Activated CD4-positive, alpha-beta T cell treated with anti-CD3 and anti-CD28 coated beads, Interleukin-2, amount 10 ng/mL, durations not matched to agents 7 days and 5 days (primary cell): ENCODE data around the gene ST3GAL4. TPM values are rescaled to one million over a fixed set of nuclear protein-coding genes. Genes with fewer than 3 reads are reported as not detected.
A peak's percentile ranks its signal among the peaks of the same experiment; 100 is the strongest.

Experiments used
- CTCF ChIA-PET: fragments of 350-600 bp; sonication (Branson Sonifier 250); formaldehyde crosslinking; loops from one replicate; lab custom pipeline; 2021; ENCODE audit warnings: antibody characterized with exemption; lab: Charles Lee
- POLR2A ChIA-PET: fragments of 350-600 bp; sonication (Branson Sonifier 250); formaldehyde crosslinking; loops from one replicate; lab custom pipeline; 2021; ENCODE audit warnings: antibody characterized with exemption; lab: Charles Lee
- DNase-seq: peaks from one replicate; pipeline ENCODE4 v3.0.0-alpha.2; 2020
- H3K27ac Mint-ChIP-seq: one replicate; pipeline ENCODE4 v1.8.0; 2021; ENCODE audit warnings: mild to moderate bottlenecking, moderate library complexity, mixed read lengths
- H3K27me3 Mint-ChIP-seq: one replicate; pipeline ENCODE4 v1.8.0; 2021; ENCODE audit warnings: mixed read lengths
- H3K36me3 Mint-ChIP-seq: one replicate; pipeline ENCODE4 v1.8.0; 2021; ENCODE audit warnings: low read depth, mixed read lengths
- H3K4me1 Mint-ChIP-seq: one replicate; pipeline ENCODE4 v1.8.0; 2021; ENCODE audit warnings: mixed read lengths
- H3K4me3 Mint-ChIP-seq: one replicate; pipeline ENCODE4 v1.8.0; 2021; ENCODE audit warnings: mild to moderate bottlenecking, moderate library complexity, mixed read lengths
- H3K9me3 Mint-ChIP-seq: one replicate; pipeline ENCODE4 v1.8.0; 2021; ENCODE audit warnings: mixed read lengths
- total RNA-seq, 2 experiments: library from RNA; stranded (reverse); gene quantifications; one replicate each; pipeline ENCODE4 v1.2.3, GENCODE V29; 2021

Gene ST3GAL4
- total RNA-seq, 2 experiments from 2014 or later, result 7.5 to 7.6 TPM

DNA sequence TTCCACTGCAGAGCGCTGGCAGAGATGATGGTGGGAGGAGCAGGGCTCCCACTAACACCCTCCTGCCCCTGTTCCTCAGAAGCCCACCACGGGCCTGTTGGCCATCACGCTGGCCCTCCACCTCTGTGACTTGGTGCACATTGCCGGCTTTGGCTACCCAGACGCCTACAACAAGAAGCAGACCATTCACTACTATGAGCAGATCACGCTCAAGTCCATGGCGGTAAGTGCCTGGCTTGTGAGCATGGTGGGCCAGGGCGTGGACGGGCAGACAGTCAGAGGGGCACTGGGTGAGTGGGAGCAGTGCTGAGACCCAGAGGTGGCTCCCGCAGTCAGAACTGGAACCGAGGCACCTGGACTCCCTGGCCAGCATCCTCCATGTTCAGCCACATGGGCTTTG, 57.9 kb downstream of the ST3GAL4 start:
- H3K27ac Mint-ChIP-seq, result no peak overlapping the region
- CTCF ChIA-PET, result no interaction called here

DNA sequence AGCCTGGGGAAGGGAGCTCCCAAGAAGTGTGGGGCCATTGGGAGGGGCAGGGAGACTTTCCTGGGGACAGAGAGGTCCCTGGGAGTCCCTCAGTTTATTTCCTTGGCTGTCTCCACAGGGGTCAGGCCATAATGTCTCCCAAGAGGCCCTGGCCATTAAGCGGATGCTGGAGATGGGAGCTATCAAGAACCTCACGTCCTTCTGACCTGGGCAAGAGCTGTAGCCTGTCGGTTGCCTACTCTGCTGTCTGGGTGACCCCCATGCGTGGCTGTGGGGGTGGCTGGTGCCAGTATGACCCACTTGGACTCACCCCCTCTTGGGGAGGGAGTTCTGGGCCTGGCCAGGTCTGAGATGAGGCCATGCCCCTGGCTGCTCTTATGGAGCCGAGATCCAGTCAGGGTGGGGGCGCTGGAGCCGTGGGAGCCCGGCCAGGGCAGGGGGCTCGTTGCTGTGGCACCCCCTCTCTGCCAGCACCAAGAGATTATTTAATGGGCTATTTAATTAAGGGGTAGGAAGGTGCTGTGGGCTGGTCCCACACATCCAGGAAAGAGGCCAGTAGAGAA, 58.4 kb downstream of the ST3GAL4 start:
- DNase-seq, result no peak
- ChIA-PET POLR2A (no interaction called here), CTCF (interaction anchor here (0.6 kb wide), 1 partner anchor 353 kb away, joined by 5 read pairs; no protein-coding TSS in a partner anchor)
- Mint-ChIP-seq H3K4me3 (no peak overlapping the region), H3K36me3 (no peaks in the 10 kb centered on the region), H3K9me3 (no peaks in the 10 kb centered on the region), H3K27ac (no peak overlapping the region), H3K4me1 (peaks cover 7% of the 10 kb centered on the region), H3K27me3 (peaks cover 8% of the 10 kb centered on the region)

More for the DNA sequence above, 57.9 kb downstream of the ST3GAL4 start:
- POLR2A ChIA-PET, result no interaction called here
- H3K4me3 Mint-ChIP-seq, result no peak overlapping the region
- H3K4me1 Mint-ChIP-seq, result peaks cover 7% of the 10 kb centered on the region
- no peak for DNase-seq
- peaks cover 5% of the 10 kb centered on the region for H3K27me3 Mint-ChIP-seq
- H3K9me3 Mint-ChIP-seq, result no peaks in the 10 kb centered on the region
- no peaks in the 10 kb centered on the region for H3K36me3 Mint-ChIP-seq

DNA sequence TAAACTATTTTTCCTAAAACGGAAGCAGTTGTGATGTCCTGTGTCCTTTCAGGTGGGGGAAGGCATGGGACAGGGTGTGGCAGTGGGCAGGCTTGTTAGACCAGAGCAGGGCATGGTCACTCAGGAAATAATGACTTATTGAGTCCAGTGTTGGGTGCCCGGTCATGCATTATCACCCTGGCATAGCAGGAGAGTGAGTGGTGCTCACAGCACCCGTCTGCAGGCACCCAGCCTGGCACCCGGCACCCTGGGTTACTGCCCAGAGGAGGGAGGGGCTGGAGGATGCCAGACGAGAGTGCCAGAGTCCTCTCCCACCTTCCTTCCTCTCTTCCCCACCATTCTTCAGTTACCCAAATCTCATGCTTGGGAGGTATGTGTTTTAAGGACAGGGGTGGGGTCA, 59.1 kb downstream of the ST3GAL4 start:
- Mint-ChIP-seq H3K4me3 (no peak overlapping the region), H3K27ac (no peak overlapping the region), H3K36me3 (no peaks in the 10 kb centered on the region), H3K4me1 (peaks cover 7% of the 10 kb centered on the region), H3K9me3 (no peaks in the 10 kb centered on the region), H3K27me3 (peaks cover 8% of the 10 kb centered on the region)
- ChIA-PET POLR2A (no interaction called here), CTCF (no interaction called here)
- no peak for DNase-seq

DNA sequence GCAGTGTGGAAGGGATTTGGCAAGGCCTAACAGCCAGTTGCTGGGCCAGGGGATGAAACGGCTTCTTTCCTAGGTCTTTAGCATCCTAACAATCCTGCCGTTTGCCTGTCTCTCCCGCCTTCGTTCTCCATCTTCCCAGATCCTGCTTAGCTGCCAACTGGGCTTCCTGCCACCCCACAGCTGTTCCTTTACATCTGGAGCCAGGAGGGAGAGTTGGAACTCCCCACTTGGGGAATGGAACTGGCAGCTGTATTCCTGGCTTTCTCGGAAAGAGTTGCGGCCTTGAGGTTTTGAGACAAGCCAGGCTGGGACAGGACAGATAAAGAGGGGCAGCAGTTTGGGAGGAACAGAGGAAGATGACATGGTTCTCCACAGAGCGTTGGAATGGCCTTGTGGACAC, 59.6 kb downstream of the ST3GAL4 start:
- H3K4me3 Mint-ChIP-seq, result no peak overlapping the region
- no peaks in the 10 kb centered on the region for H3K9me3 Mint-ChIP-seq
- H3K27ac Mint-ChIP-seq, result no peak overlapping the region
- peaks cover 11% of the 10 kb centered on the region for H3K4me1 Mint-ChIP-seq
- no peaks in the 10 kb centered on the region for H3K36me3 Mint-ChIP-seq
- POLR2A ChIA-PET, result no interaction called here
- H3K27me3 Mint-ChIP-seq, result peaks cover 8% of the 10 kb centered on the region
- DNase-seq, result no peak
- CTCF ChIA-PET, result interaction anchor here (0.6 kb wide), 1 partner anchor 57 kb away, joined by 3 read pairs; no protein-coding TSS in a partner anchor

DNA sequence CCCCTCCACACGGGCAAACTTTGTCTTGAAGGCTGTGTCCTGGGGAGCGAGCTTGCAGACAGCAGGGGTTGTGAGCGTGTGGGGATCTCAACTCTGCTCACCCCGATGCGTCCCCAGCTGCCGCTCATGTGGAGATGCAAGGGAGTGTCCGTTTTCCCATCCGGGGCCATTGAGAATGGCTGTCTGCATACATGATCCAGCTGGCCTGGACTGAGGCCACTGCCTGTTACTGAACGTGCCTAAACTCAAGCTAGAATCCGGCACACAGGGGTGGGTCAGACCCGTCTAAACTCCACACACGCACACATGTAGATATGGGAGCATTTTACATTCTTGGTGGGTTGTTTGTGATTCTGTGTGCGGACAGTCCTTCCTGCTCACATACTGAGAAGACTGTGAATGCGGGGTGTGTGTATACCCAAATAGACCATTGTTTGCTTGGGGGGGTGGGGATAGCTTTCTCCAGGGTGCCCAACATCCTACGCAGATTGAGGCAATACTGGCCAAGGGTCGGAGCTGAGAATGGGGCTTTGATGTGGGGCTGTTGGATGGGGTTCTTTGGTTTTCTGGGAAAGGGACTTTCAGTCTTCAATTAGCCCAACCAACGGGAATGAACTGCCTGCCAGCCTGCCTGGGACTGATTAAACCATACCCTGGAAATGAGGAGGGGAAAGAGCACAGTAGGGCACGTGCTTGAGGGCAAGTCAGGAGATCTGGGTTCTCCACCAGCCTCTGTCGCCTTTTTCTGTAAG, 60.4 kb downstream of the ST3GAL4 start:
- H3K9me3 Mint-ChIP-seq, result no peaks in the 10 kb centered on the region
- peak overlapping the region; percentile 9 for H3K27ac Mint-ChIP-seq
- peaks cover 14% of the 10 kb centered on the region for H3K4me1 Mint-ChIP-seq
- peak overlapping the region; percentile 41 for H3K4me3 Mint-ChIP-seq
- no peak for DNase-seq
- H3K27me3 Mint-ChIP-seq, result peaks cover 8% of the 10 kb centered on the region
- ChIA-PET CTCF (interaction anchor here (0.6 to 1.6 kb wide), 2 partner anchors 58 to 65 kb away, joined by 3 to 4 read pairs; no protein-coding TSS in a partner anchor), POLR2A (no interaction called here)
- no peaks in the 10 kb centered on the region for H3K36me3 Mint-ChIP-seq

DNA sequence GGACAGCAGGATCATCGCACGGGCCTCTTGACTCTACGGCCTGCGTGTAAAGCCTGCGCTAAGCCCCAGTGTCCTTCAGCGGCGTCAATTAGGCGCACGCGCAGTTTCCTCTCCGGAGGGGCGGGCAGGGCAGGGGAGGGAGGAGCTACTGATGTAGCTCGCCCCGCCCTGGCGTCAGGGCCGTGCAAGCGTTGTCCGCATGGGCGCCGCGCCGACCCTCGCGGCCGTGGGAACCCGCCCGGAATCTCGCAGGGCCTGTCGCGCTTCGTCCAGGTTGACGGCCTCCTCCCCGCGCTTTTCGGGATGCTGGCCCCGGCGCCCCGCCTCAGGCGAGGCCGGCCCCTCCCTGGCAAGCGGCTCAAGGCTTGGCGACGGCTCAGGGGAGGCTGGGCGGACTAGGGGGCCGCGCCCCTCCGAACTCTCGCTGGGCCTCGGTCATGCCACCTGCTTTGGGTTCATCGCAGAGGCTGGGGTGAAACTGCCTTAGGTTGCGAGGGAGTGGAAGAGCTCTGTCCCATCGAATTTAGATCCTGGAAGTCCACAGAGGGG, 61.1 kb downstream of the ST3GAL4 start:
- POLR2A ChIA-PET, result no interaction called here
- H3K4me1 Mint-ChIP-seq, result peaks cover 14% of the 10 kb centered on the region
- H3K27ac Mint-ChIP-seq, result no peak overlapping the region
- CTCF ChIA-PET, result interaction anchor here (1.6 kb wide), 1 partner anchor 64 kb away, joined by 4 read pairs; no protein-coding TSS in a partner anchor
- H3K36me3 Mint-ChIP-seq, result no peaks in the 10 kb centered on the region
- H3K4me3 Mint-ChIP-seq, result peak overlapping the region; percentile 41
- H3K27me3 Mint-ChIP-seq, result peaks cover 8% of the 10 kb centered on the region
- DNase-seq, result peak; percentile 72
- no peaks in the 10 kb centered on the region for H3K9me3 Mint-ChIP-seq

DNA sequence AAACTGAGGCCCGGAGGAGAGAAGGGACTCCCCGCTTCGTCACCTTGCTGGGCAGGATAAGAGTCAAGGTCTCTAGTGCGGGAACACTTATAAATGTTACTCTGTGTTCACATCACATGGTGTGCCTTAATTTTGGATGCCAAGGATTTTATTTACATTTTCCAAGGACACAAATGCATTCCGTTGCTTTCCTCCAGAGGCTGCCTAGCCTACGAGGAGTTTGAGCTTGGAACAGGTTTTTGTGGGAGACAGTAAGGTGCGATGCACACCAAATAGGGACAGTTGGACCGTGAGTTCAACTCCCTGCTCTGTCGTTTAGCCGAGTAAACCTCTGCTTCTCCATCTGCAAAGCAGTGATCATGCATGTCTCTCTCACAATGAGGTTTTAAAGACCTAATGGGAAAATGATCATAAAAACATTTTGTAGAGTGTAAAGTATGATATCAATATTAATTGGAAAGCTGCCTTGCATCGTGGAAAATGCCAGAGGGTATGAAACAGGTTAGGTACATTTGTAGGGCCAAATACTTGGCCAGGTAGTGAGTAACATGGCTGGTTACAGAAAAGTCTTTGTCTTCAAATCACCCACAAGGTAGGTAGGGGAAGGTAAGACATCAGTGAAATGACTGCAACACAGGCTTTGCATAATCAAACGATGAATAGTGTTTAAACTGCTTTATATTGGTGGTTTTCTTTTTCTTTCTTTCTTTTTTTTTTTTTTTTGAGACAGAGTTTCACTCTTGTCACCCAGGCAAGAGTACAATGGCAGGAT, 61.8 kb downstream of the ST3GAL4 start:
- H3K27ac Mint-ChIP-seq, result no peak overlapping the region

DNA sequence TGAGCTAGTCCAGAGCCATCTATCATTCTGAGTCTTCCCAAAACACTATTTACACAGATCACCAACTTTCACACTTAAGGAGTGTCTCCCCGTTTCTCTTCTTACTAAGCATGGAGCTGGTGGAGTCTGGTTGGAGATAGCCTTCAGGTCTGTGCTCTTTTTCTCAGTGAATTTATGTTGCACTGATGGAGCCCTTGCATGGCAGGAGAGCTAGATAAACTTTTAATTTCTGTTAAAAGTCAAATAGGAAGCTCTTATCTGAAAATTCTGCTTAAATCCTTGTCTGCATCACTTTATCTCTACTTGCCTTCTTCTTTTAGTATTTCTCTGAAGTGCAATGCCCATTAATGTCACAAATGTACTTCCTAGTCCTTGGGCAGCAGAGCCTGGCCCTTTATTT, 63.4 kb downstream of the ST3GAL4 start:
- POLR2A ChIA-PET, result no interaction called here
- Mint-ChIP-seq H3K4me3 (no peak overlapping the region), H3K27me3 (peaks cover 8% of the 10 kb centered on the region), H3K4me1 (peaks cover 14% of the 10 kb centered on the region), H3K36me3 (no peaks in the 10 kb centered on the region), H3K27ac (no peak overlapping the region), H3K9me3 (no peaks in the 10 kb centered on the region)
- DNase-seq, result no peak
- CTCF ChIA-PET, result interaction anchor here (0.7 to 2.1 kb wide), 4 partner anchors 13 to 66 kb away, joined by 3 to 7 read pairs (median 3); partner anchors contain the start of gene ST3GAL4

More for the DNA sequence above, 61.8 kb downstream of the ST3GAL4 start:
- peak overlapping the region; percentile 25 for H3K4me3 Mint-ChIP-seq
- no peaks in the 10 kb centered on the region for H3K9me3 Mint-ChIP-seq
- no peaks in the 10 kb centered on the region for H3K36me3 Mint-ChIP-seq
- DNase-seq, result no peak
- peaks cover 14% of the 10 kb centered on the region for H3K4me1 Mint-ChIP-seq
- CTCF ChIA-PET, result interaction anchor here (1.1 to 1.6 kb wide), 3 partner anchors 24 to 67 kb away, joined by 3 to 4 read pairs (median 3); no protein-coding TSS in a partner anchor
- POLR2A ChIA-PET, result no interaction called here
- H3K27me3 Mint-ChIP-seq, result peaks cover 8% of the 10 kb centered on the region

DNA sequence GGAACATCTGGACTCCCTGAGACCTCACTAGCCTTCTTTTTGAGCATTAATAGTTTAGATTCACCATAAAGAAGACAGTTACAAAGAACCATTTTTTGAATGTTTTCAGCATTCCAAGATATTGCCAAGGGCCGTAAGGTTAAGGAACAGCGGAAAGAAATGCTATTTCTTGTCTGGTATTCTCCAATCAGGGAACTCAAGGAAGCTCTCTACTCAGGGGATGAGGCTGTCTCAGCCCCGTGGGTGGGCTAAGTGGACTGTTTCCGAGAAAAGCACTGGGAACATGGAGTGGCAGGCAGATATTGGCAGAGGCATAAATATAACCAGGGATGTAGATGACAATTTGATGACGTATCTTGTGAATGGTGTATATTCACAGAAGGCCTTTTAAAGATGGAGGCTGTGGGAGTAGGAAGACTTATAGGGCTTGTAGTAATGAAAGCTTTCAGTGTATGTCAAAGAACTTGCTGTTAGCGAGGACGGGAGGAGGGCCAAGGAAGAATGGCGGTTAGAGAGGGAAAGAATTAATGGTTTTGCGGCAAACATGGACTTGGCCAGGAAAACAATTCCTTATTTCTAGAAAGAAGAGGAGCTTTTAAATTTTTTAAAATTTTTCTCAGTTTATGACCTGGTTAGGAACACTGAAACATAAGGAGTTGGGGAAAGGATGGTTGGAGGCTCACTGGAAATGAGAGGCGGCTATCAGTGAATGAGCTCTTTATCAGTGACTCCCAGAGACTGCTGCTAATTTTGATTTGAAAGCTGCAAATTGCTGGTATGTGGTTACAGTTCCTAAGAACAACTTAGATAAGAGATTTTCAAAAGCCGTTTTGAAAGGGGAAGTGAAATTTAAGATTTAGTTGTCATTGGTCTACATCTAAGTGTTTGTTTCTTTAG, 64.6 kb downstream of the ST3GAL4 start:
- Mint-ChIP-seq H3K27ac (no peak overlapping the region), H3K36me3 (no peaks in the 10 kb centered on the region), H3K9me3 (no peaks in the 10 kb centered on the region), H3K4me3 (no peak overlapping the region), H3K4me1 (peaks cover 14% of the 10 kb centered on the region), H3K27me3 (peaks cover 8% of the 10 kb centered on the region)
- ChIA-PET CTCF (interaction anchor here (0.6 to 2.1 kb wide), 4 partner anchors 17 to 623 kb away, joined by 4 to 7 read pairs (median 4); partner anchors contain the start of gene ST3GAL4), POLR2A (no interaction called here)
- DNase-seq, result no peak

DNA sequence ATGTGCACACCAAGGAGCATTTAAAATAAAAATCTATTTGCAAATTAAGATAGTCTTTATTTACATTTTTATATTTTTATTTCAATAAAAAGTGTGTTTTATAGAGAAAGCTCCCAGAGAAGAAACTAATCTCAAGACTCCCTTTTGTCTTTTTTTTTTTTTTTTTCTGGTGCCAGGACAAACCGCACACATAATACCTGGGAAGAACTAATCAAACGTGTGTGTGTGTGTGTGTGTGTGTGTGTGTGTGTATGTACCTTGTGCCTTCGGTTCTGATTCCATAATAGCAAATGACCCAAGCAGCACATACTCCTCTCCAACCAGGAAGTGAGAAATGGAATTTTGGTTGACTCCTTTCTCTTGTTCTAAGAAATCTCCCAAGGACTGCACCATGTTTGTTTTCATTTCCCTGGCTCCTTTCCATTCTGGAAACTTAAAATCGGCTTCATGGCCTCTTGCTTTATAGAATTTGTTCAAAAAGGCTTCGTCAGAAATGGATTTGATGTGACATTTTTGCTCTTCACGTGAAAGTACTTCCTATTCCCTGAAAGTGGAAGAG, 65.3 kb downstream of the ST3GAL4 start:
- Mint-ChIP-seq H3K9me3 (no peaks in the 10 kb centered on the region), H3K27ac (no peak overlapping the region), H3K4me1 (peaks cover 13% of the 10 kb centered on the region), H3K4me3 (no peak overlapping the region), H3K27me3 (peaks cover 8% of the 10 kb centered on the region), H3K36me3 (no peaks in the 10 kb centered on the region)
- ChIA-PET CTCF (interaction anchor here (0.6 to 1.0 kb wide), 4 partner anchors 18 to 622 kb away, joined by 3 to 5 read pairs (median 4); no protein-coding TSS in a partner anchor), POLR2A (no interaction called here)
- DNase-seq, result no peak

DNA sequence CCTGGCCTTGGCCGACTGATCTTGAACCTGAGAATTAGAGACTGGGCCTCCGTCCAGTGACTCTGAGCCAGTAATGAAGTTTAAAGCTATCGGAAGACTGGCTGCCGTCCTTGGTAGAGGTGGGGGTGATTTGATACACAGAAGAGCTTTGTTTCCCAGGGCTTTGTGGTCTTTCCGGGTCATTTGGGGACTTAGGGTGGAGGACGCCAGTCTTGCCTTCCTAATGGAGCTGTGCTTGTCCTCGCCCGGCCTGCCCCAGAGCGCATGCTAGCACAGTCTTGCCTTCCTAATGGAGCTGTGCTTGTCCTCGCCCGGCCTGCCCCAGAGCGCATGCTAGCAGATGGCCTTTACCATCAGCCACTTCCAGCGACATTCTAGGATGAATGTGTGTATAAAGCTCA, 65.8 kb downstream of the ST3GAL4 start:
- POLR2A ChIA-PET, result no interaction called here
- no peak overlapping the region for H3K4me3 Mint-ChIP-seq

More for the DNA sequence above, 65.8 kb downstream of the ST3GAL4 start:
- Mint-ChIP-seq H3K9me3 (no peaks in the 10 kb centered on the region), H3K36me3 (no peaks in the 10 kb centered on the region), H3K27me3 (peaks cover 8% of the 10 kb centered on the region), H3K27ac (no peak overlapping the region), H3K4me1 (peaks cover 8% of the 10 kb centered on the region)
- DNase-seq, result no peak
- CTCF ChIA-PET, result interaction anchor here (1.0 kb wide), 2 partner anchors 18 to 19 kb away, joined by 3 to 4 read pairs; no protein-coding TSS in a partner anchor
